Mesenchymal stem cell (in vitro differentiated cells and primary cell): ENCODE results near the gene TNIP3.
A peak's percentile ranks its signal among the peaks of the same experiment; 100 is the strongest.

ENCODE experiments used
- DNase-seq: peaks from one replicate; pipeline ENCODE4 v3.0.0-alpha.2; 2013
- H2AFZ ChIP-seq: one replicate; pipeline ENCODE4 v1.6.1; 2013; ENCODE audit warnings: low read depth, mild to moderate bottlenecking, control low read depth, inconsistent platforms, low read length, moderate library complexity
- H2AK5ac ChIP-seq: 2 replicates; pipeline ENCODE4 v1.6.1; 2013; ENCODE audit warnings: low read length, moderate library complexity, mild to moderate bottlenecking, inconsistent platforms; ENCODE audit not compliant: severe bottlenecking
- H2BK120ac ChIP-seq: one replicate; pipeline ENCODE4 v1.6.1; 2013; ENCODE audit warnings: low read depth, mild to moderate bottlenecking, inconsistent platforms, low read length, moderate library complexity
- H2BK12ac ChIP-seq, 2 experiments: one replicate each; pipeline ENCODE4 v1.6.1; 2013; ENCODE audit warnings: inconsistent platforms in 2 of 2, low read length in 2 of 2, mild to moderate bottlenecking in 2 of 2, moderate library complexity in 2 of 2, control low read depth in 1 of 2
- H2BK15ac ChIP-seq: one replicate; pipeline ENCODE4 v1.6.1; 2013; ENCODE audit warnings: mild to moderate bottlenecking, low read depth, inconsistent platforms; ENCODE audit not compliant: poor library complexity, severe bottlenecking
- H2BK5ac ChIP-seq: 2 replicates; pipeline ENCODE4 v1.6.1; 2013; ENCODE audit warnings: low read depth, mild to moderate bottlenecking, low read length, control low read depth, inconsistent platforms; ENCODE audit not compliant: poor library complexity, severe bottlenecking
- H3K14ac ChIP-seq, 2 experiments: one replicate each; pipeline ENCODE4 v1.6.1; 2013; ENCODE audit warnings: inconsistent platforms in 2 of 2, low read length in 2 of 2, control low read depth in 1 of 2, mild to moderate bottlenecking in 1 of 2, moderate library complexity in 1 of 2
- H3K18ac ChIP-seq, 2 experiments: one replicate each; pipeline ENCODE4 v1.6.1; 2013; ENCODE audit warnings: inconsistent platforms in 2 of 2, low read length in 2 of 2, control low read depth in 1 of 2, low read depth in 1 of 2, mild to moderate bottlenecking in 1 of 2
- H3K23ac ChIP-seq, 2 experiments: one replicate each; pipeline ENCODE4 v1.6.1; 2013; ENCODE audit warnings: inconsistent platforms in 2 of 2, low read length in 2 of 2, mild to moderate bottlenecking in 2 of 2, moderate library complexity in 2 of 2, control low read depth in 1 of 2
- H3K27ac ChIP-seq: 2 replicates; pipeline ENCODE4 v1.5.1; 2013; ENCODE audit warnings: mild to moderate bottlenecking, moderate library complexity, low read length, control low read depth, inconsistent platforms; ENCODE audit not compliant: poor library complexity, severe bottlenecking
- H3K27me3 ChIP-seq, 2 experiments: 2 replicates each; pipeline versions ENCODE4 v1.6.1 to v1.7.0; 2013; ENCODE audit warnings: low read length in 2 of 2, mild to moderate bottlenecking in 2 of 2, moderate library complexity in 2 of 2, control low read depth in 1 of 2, inconsistent platforms in 1 of 2; ENCODE audit not compliant: control insufficient read depth in 1 of 2, insufficient read depth in 1 of 2
- H3K36me3 ChIP-seq, 2 experiments: 2 replicates each; pipeline versions ENCODE4 v1.6.1 to v1.7.0; 2013; ENCODE audit warnings: low read length in 2 of 2, control low read depth in 1 of 2, inconsistent platforms in 1 of 2, low read depth in 1 of 2, mild to moderate bottlenecking in 1 of 2; ENCODE audit not compliant: insufficient read depth in 2 of 2, control insufficient read depth in 1 of 2
- H3K4ac ChIP-seq, 2 experiments: one replicate each; pipeline ENCODE4 v1.6.1; 2013; ENCODE audit warnings: inconsistent platforms in 2 of 2, low read length in 2 of 2, mild to moderate bottlenecking in 2 of 2, moderate library complexity in 2 of 2, control low read depth in 1 of 2, low read depth in 1 of 2
- H3K4me1 ChIP-seq: 2 replicates; pipeline ENCODE4 v1.6.1; 2013; ENCODE audit warnings: low read depth, low read length, control low read depth; ENCODE audit not compliant: control insufficient read depth, insufficient read depth
- H3K4me2 ChIP-seq: 2 replicates; pipeline ENCODE4 v1.6.1; 2013; ENCODE audit warnings: low read length, mild to moderate bottlenecking, inconsistent platforms; ENCODE audit not compliant: poor library complexity, severe bottlenecking
- H3K4me3 ChIP-seq, 2 experiments: 2 replicates each; pipeline versions ENCODE4 v1.5.1 to v1.7.0; 2013; ENCODE audit warnings: low read length in 2 of 2, mild to moderate bottlenecking in 2 of 2, control low read depth in 1 of 2, low read depth in 1 of 2; ENCODE audit not compliant: insufficient read depth in 1 of 2
- H3K79me1 ChIP-seq: replicated peaks from 2 replicates; pipeline ENCODE4 v1.6.1; 2013; ENCODE audit warnings: mild to moderate bottlenecking, control low read depth, low read length, inconsistent platforms; ENCODE audit not compliant: poor library complexity, severe bottlenecking
- H3K9ac ChIP-seq: 2 replicates; pipeline ENCODE4 v1.7.0; 2013; ENCODE audit warnings: mild to moderate bottlenecking, low read length, moderate library complexity
- H3K9me3 ChIP-seq: 2 replicates; pipeline ENCODE4 v1.7.0; 2013; ENCODE audit warnings: mild to moderate bottlenecking, low read length; ENCODE audit not compliant: control insufficient read depth
- H4K8ac ChIP-seq: one replicate; pipeline ENCODE4 v1.6.1; 2013; ENCODE audit warnings: inconsistent platforms, mild to moderate bottlenecking, low read length, moderate library complexity
- H4K91ac ChIP-seq: one replicate; pipeline ENCODE4 v1.6.1; 2013; ENCODE audit warnings: mild to moderate bottlenecking, low read length, inconsistent platforms
- WGBS: methylation state at CpG from one replicate; pipeline ENCODE4 v1.1.7; 2013; ENCODE audit warnings: mixed read lengths; 5-methylcytosine and 5-hydroxymethylcytosine counted together

Gene TNIP3

GRCh38 chr4:121127100-121127499, 37.0 kb downstream of the TNIP3 start:
- no peak overlapping the region for H3K4me3 ChIP-seq
- no peaks in the 10 kb centered on the region for H3K9me3 ChIP-seq
- no peaks in the 10 kb centered on the region for H3K36me3 ChIP-seq
- H2BK12ac ChIP-seq, result no peak overlapping the region
- no peak overlapping the region for H3K27ac ChIP-seq
- H4K8ac ChIP-seq, result no peak overlapping the region
- no peaks in the 10 kb centered on the region for H3K4me1 ChIP-seq
- H3K79me1 ChIP-seq, result no peaks in the 10 kb centered on the region
- H2BK5ac ChIP-seq, result no peak overlapping the region
- no peaks in the 10 kb centered on the region for H3K27me3 ChIP-seq
- no peak overlapping the region for H3K14ac ChIP-seq
- H3K4ac ChIP-seq, result no peak overlapping the region
- H2BK120ac ChIP-seq, result no peak overlapping the region
- no peak overlapping the region for H3K9ac ChIP-seq
- no peak overlapping the region for H3K23ac ChIP-seq
- no peak overlapping the region for H2AFZ ChIP-seq
- H4K91ac ChIP-seq, result no peak overlapping the region
- no peak overlapping the region for H2AK5ac ChIP-seq
- no peak overlapping the region for H2BK15ac ChIP-seq
- H3K18ac ChIP-seq, result no peak overlapping the region
- no peak for DNase-seq
- no peak overlapping the region for H3K4me2 ChIP-seq
- WGBS, result 94% methylated on average over 1 of the region's 1 CpG

- H4K91ac ChIP-seq, result no peak overlapping the region
- H3K4me3 ChIP-seq, result no peak overlapping the region
- H2BK12ac ChIP-seq, result no peak overlapping the region
- WGBS, result 77% methylated on average over 4 of the region's 6 CpGs
- no peak overlapping the region for H2BK15ac ChIP-seq
- no peak overlapping the region for H3K4me2 ChIP-seq
- no peaks in the 10 kb centered on the region for H3K9me3 ChIP-seq
- no peak overlapping the region for H3K4ac ChIP-seq
- H3K27me3 ChIP-seq, result no peaks in the 10 kb centered on the region
- H3K23ac ChIP-seq, result no peak overlapping the region
- no peak overlapping the region for H4K8ac ChIP-seq
- DNase-seq, result no peak
- no peaks in the 10 kb centered on the region for H3K36me3 ChIP-seq
- no peak overlapping the region for H2AK5ac ChIP-seq
- H3K18ac ChIP-seq, result peak overlapping the region in 1 of 2 experiments; percentile 33
- no peak overlapping the region for H3K14ac ChIP-seq
- no peaks in the 10 kb centered on the region for H3K79me1 ChIP-seq
- H3K4me1 ChIP-seq, result no peaks in the 10 kb centered on the region
- no peak overlapping the region for H2BK120ac ChIP-seq
- H2BK5ac ChIP-seq, result no peak overlapping the region
- no peak overlapping the region for H3K27ac ChIP-seq
- no peak overlapping the region for H2AFZ ChIP-seq
- no peak overlapping the region for H3K9ac ChIP-seq
These were observed 37.6 kb downstream of the TNIP3 start for GRCh38 chr4:121126449-121127006.

GRCh38 chr4:121125498-121125885, 38.6 kb downstream of the TNIP3 start:
- Histone ChIP-seq H4K8ac (no peak overlapping the region), H3K27me3 (no peaks in the 10 kb centered on the region), H3K79me1 (no peaks in the 10 kb centered on the region), H3K4me3 (no peak overlapping the region), H3K18ac (no peak overlapping the region), H2BK120ac (no peak overlapping the region), H2BK12ac (no peak overlapping the region), H3K4ac (no peak overlapping the region), H2BK15ac (no peak overlapping the region), H3K14ac (peak overlapping the region in 1 of 2 experiments; percentile 61), H2BK5ac (no peak overlapping the region), H2AK5ac (no peak overlapping the region), H3K9me3 (no peaks in the 10 kb centered on the region), H3K4me1 (no peaks in the 10 kb centered on the region), H4K91ac (no peak overlapping the region), H3K36me3 (no peaks in the 10 kb centered on the region), H3K23ac (peak overlapping the region in 1 of 2 experiments; percentile 48), H3K27ac (no peak overlapping the region), H2AFZ (no peak overlapping the region), H3K9ac (no peak overlapping the region), H3K4me2 (no peak overlapping the region)
- no peak for DNase-seq
- WGBS, result 94% methylated on average over 3 of the region's 3 CpGs

GRCh38 chr4:121122661-121123060, 41.5 kb downstream of the TNIP3 start:
- no peak overlapping the region for H2BK15ac ChIP-seq
- no peak overlapping the region for H2AFZ ChIP-seq
- no peaks in the 10 kb centered on the region for H3K9me3 ChIP-seq
- no peak overlapping the region for H3K4ac ChIP-seq
- no peaks in the 10 kb centered on the region for H3K27me3 ChIP-seq
- H2BK5ac ChIP-seq, result no peak overlapping the region
- no peak overlapping the region for H3K4me2 ChIP-seq
- no CpG with 5 or more reads among the region's 2 CpGs for WGBS
- peak; percentile 43 for DNase-seq
- H3K79me1 ChIP-seq, result no peaks in the 10 kb centered on the region
- no peak overlapping the region for H2BK12ac ChIP-seq
- H3K4me3 ChIP-seq, result no peak overlapping the region
- no peak overlapping the region for H4K91ac ChIP-seq
- H2BK120ac ChIP-seq, result no peak overlapping the region
- no peak overlapping the region for H3K27ac ChIP-seq
- H3K23ac ChIP-seq, result no peak overlapping the region
- no peaks in the 10 kb centered on the region for H3K4me1 ChIP-seq
- H2AK5ac ChIP-seq, result no peak overlapping the region
- H4K8ac ChIP-seq, result no peak overlapping the region
- no peaks in the 10 kb centered on the region for H3K36me3 ChIP-seq
- H3K18ac ChIP-seq, result no peak overlapping the region
- no peak overlapping the region for H3K9ac ChIP-seq
- no peak overlapping the region for H3K14ac ChIP-seq
